Measurements from ENCODE around the gene PRKAB2.

DNA sequence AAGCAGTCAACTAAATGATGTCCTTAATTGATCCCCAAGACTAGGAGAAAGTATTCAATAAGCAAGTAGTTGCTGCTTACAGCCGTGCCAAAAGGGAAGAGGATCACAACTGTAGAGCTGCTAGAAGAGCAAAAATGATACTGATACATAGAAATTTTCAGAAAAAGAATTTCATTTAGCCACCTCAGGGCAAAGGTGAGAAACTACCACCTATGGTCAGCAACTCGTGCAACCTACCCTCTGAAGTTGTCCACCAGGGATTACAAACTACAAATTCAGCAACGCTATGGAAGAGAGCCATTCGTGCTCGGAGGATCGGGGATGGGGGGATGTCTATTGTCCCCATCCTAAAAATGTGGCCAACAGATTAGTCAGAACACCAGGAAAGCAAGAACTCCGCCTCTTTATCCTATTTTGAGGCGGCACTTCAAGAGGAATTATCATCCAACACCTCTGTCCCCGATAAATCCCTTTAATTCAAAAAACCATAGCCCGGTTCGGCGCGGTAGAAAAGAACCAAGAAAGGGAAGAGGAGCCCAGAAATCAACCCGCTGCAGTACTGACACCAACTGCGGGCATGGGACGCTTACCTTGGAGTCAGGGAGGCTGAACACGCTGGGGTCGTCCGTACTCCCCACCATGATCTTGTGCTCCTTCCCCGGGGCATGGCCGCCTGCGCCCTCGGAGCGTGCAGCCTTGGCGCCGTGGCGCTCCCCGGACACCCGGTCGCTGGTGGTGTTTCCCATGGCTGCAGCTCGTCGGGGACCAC, 687 bp downstream of the PRKAB2 start:
- TF ChIP-seq POLR2A (IDR thresholded peaks at IDR 0.05; ENCODE audit: low read depth, low read length) (no peak), TAF1 (IDR thresholded peaks at IDR 0.05; ENCODE audit: borderline replicate concordance, low read depth, low read length) (peak; percentile 21; the same call in 1 of the 2 replicates), POLR2AphosphoS5 (IDR thresholded peaks at IDR 0.05; ENCODE audit: low read depth, low read length) (no peak)
